Stimulated activated CD8-positive, alpha-beta memory T cell treated with anti-CD3 and anti-CD28 coated beads, Interleukin-2, amount 100 ng/mL, for 1 hour (primary cell): ENCODE results near the gene YIPF3.
"Not testable (repeated sequence)": the region's sequence is repeated elsewhere in the genome, so short reads cannot be mapped to it uniquely, and the experiment has no call there.

Experiments used
- DNase-seq, 2 donors: peaks; one replicate each; pipeline ENCODE4 v3.0.0-alpha.2; 2020; ENCODE audit warnings: low read depth in 2 of 2

YIPF3 gene

DNA sequence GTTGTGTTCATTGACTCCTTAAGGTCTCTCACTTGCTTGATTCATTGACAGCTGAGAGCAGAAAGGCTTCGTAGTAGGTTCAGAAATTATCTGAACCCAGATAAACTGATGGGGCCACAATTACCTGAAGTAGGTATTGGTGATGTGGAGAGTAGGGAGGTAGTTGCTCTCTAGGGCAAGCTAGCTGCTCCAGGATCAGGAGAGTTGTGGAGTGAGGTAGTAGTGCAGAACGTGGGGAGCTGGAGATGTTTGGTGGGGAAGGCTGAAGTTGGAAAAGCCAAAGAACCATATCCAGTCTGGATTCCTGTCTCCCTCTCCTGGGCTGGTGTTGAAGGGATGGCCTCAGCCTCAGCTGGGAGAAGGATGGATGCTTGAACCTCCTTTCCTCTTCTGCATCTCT, 23.5 kb downstream of the YIPF3 start:
- DNase-seq, result no peak

DNA sequence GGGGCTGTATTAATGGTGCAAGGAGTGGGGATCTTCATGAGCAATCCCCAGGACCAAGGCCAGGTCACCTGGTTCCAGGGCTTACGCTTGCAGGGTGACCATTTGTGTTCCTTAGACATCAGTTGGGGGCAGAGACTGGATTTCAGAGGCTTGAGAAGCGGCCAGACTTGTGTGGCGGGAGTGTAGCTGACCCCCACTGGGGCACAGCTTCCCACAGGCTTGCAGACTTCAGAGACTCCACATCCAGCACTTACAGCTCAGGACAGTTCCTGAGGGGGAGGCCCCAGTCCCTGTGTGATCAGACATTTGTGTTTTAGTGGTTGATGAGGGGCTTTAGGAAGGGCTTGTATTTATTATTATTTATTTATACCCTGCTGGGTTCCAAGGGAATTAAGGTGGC, 24.1 kb downstream of the YIPF3 start:
- DNase-seq, result no peak

DNA sequence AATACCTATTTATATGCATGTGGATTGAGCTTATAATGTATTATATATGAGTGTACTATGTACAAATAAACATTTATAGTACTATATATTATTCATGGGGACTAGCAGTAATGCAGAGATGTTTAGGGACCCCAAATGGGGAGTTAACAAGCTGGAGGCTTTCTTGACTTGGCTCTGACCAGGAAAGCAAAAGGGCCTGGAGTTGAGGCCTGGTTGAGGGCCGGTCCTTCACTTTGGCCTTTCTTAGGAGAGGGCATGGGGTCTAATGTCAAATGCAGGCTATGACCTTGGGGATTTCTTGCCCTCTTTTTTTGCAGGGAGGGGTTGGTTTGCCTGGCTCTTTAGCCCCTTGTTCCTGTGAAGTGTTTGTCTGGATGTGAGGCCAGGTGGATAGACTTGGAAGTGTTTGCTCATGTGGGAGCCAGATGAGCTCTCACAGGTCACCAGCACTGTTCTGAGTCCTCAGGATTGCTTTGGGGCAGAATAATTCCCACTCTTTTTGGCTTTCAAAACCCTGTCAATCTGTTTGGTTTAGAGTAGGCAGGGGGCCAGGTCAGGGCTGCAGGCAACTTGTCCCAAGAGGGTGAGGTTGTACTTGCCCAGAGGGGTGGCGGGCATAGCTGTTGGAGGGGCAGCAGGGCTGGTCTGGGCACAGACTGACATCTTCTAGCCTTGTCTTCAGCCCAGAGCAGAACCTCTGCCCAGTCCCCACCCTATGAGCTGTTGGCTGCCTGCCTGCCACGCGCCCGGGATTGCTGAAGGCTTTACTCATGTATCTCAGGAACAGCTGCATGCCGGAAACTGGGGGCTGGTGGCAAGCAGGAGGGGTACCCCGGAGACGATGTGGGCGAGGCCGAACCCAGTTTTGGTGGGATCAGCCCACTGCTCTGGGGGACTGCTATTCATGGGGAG, 24.7 kb downstream of the YIPF3 start:
- DNase-seq, result no peak

DNA sequence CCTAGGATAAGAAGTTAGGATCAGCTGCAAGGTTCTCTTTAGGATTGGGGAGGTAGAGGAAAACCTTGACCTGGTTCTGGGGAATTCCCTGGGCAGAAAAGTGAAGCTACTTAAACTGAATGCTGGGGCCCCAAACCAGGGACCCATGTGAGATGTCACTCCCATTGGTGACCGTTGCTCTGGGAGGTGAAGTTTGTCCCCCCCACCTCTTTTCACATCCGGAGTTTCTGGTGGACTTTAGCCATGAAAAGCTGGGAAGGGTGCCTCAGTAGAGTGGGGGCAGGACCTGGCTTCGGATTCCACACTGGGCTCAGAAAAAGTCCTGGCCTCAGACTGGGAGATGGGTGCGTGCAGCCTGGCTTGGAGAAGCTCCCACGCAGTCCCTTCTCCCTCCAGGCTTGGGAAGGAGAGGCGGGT, 26.2 kb downstream of the YIPF3 start:
- DNase-seq, result no peak

DNA sequence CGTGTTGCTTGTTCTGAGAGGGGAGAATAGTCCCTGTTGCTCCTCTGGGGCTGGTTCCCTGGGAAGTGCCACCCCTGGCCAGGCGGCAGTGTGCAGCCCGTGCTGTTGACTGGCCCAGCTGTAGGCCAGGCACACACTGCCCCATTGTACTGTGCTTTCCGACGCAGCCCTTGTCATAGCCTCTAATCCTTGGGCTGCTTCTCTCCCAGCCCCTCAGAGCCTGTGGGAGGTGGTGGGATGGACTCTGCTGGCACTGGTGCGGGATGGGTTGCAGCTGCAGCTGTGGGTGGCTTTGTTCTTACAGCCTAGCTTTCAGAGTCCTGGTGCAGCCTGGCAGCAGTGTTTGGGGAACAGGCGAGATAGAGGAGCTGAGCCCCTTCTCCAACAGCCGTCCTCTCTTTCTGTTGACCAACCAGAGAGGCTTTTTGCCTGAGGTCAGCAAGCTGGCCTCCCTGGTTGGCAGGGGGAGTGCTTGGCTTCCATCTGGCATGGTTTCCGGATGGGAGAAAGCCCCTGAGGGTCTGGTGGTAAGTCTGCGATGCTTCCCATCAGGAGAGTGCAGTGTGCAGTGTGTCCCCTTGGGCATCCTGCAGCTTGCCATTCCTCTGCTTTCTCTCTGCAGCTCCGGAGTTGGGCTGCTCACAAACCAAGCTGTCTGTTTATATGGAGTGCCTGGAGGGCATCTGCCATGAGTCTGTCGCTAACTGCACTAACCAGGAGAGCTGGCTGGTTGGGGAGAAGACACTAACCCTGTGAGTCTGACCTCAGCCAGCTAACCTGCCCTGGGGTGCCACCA, 27.3 kb downstream of the YIPF3 start:
- no peak for DNase-seq

DNA sequence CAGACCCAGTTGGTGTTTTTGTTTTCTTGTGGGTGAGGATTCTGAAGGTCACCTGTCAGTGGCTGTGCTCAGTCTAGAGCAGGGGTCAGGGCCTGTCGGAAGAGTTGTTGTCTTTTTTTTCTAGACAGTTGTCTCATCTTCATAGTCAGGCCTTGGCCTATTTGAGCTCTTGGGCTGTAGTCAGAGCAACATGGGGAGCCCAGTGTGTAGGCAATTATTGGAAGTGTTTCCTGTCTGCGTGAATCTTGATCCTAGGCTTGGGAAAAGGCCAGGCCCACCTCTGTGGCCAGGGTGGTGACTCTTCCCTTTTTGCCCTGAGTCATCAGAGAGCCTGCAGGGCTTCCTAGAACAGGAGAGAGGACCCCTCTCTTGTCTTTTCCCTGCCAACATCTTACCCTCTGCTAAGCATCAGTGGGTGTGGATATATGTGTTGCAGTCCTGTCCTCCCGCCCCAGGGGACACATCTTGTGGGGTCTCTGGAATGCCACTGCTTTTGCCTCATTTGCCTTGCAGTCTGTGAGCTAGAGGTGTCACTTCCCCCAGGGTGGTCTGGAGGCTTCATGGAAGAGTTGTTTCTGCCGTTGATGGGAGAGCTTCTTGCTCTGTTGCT, 28.0 kb downstream of the YIPF3 start:
- DNase-seq, result no peak

DNA sequence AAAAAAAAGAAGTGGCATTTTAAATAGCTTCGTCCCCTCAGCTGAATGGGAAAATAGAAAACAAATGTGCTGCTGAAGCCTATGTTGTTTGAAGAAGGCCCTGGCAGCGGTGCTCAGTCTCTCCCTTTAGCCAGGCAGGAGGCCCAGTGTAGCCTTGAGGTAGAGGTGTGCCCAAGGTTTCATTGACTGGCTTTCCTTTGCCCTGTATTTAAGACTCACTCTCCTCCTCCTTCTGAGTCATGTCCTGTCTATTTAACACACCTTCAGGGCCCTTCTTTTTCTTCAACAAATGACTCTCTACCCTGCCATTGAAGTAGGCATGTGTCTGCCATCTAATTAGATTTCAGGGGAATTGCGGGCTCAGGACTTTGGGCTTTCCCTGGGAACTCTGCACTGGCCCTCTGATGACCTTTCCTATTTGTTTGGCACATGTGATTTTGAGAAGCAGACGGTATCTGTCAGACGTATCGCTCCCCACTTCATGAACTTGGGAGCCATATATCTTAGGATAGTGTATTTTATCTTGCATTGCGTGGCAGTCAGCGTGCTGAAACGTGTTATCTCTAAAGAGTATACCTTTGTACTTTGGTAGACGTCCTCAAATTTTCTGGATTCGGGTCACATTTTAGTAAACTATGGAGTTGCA, 35.0 kb downstream of the YIPF3 start:
- DNase-seq, result no peak

DNA sequence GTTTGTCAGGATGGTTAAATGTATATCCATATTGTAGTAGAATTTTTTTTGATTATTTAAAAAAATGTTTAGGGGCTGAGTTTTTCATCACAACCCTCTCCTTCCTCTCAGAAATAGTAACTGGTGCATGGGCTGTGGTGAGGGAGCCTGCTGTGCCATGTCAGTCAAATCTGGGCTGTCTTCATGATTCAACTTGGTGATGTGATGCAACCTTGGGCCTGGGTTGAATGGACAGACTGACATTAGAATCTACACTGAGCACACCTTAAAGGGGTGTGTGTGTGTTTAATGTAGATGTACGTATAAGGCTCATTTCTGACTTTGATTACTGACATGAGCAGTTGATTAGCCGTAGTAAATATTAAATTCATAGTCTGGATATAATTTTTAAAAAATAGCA, 35.7 kb downstream of the YIPF3 start:
- no peak for DNase-seq

DNA sequence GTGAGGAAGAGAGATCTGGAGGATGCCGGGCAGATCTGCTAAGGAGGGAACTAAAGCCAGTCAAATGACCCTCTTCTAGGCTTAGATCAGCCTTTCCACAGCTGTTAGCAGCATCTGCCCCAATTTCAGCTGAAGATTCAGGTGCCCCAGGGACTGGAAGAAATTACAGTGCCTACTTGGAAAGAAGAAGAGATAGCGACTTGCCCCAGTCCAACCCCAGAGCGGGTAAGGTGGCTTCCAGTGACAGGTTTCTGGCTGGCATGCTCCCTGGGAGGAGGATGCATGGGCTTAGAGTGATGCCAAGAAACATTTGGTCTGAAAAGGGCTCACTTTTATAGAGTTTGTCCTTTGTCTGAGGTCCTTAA, 38.7 kb downstream of the YIPF3 start:
- DNase-seq, result no peak

DNA sequence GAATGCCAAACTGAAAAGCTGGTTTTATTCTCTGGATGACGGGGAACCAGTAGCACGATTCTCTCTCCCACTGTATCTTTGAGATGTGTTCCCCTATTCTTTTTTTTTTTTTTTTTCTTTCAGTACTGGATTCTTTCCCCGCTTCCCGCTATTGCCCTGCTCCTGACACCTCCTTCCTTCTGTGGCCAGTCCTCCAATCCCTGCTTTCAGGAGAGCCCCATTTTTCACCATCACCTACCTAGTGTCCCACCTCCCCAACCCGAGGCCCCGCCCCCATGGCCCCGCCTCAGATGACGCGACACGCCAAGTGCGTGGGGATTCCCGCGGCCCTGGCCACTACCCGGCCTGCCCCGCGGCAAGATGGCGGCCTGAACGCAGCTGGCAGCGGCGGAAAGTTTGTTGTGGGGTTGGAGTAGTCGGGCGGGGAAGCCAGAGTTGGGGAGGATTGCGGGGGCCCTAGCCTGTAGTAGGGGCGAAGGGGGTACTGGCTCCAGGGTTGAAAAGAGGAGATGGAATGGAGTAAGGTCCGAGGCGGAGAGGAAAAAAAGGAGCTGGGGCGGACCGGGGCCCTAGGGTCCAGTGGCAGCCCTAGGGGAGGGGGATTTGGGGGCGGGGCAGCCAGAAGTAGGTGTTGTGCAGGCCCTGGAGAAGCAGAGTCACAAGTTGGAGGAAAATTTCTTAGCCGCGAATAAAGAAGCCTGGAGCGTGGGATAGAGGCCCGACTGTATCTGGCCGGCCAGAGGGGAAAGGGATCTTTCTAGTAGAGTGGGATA, 39.3 kb downstream of the YIPF3 start, which contains the start of gene TJAP1:
Gene TJAP1 (plus strand): TSS at position 336 of the 773 bp plus-strand sequence. CDS start 21,432 bp downstream, outside the sequence.
- peak; percentile 95 to 97 for DNase-seq

DNA sequence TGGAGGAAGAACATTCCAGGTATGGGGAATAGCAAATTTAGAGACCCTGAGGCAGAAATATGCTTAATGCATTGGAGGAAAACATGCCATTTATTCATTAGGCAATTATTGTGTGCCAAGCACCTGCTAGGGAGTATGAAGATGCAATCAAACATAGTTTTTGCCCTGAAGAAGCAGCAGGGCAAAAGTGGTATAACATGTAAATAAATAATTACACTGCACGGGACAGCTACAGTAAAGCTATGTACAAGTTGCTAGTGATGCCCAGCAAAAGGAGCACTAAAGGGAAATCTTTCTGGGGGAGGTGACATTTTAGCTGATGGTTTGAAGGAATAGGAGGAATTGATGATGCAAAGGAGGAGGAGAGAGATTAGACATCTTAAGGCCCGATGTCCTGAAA, 40.0 kb downstream of the YIPF3 start:
- no peak for DNase-seq

DNA sequence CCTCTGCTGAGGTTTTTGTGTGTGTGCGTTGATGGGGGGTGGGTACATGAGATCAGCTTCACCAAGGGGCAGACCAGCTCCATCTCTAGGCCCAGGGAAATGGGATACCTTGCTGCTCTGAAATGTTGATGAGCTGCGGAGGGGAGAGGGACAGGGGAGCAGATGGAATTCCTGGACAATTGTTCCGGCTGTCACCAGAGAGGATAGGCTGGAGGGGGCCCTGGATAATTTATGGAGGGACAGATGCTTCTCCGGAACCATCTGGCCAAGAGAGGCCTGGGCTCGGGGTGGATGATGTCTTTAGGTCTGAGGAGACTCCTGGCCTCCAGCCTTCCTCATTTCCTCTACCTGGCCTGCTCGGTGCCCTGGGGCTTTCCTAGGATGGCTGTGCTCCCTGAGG, 41.2 kb downstream of the YIPF3 start:
- no peak for DNase-seq

DNA sequence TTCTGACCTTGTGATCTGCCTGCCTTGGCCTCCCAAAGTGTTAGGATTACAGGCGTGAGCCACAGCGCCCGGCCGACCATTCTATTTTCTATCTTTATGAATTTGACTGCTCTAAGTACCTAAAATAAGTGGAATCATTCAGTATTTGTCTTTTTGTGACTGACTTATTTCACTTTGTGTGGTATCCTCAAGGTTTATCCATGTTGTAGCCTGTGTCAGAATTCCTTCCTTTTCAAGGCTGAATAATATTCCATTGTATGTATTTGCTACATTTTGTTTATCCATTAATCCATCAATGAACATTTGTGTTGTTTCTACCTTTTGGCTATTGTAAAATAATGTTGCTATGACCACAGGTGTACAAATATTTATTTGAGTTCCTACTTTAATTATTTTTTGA, 44.2 kb downstream of the YIPF3 start:
- DNase-seq, result no peak

DNA sequence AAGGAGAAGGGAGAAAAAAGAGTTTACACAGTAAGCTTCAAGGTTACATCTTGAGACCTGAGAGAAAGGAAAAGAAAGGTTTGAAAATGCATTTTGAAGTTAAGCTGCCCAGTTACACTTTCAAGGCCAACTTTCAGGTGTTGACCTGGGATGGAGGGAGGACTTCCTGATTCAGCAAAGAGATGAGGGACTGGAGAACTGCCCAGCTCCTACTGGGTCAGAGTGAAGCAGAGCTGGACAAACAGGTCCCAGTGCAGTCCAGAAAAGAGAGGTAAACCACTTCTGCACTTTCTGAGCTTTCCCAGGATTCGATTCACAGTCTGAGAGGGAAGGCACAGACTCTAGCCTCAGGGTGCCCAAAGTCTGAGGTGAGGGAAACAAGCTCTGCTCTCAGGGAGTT, 45.3 kb downstream of the YIPF3 start:
- no peak for DNase-seq

DNA sequence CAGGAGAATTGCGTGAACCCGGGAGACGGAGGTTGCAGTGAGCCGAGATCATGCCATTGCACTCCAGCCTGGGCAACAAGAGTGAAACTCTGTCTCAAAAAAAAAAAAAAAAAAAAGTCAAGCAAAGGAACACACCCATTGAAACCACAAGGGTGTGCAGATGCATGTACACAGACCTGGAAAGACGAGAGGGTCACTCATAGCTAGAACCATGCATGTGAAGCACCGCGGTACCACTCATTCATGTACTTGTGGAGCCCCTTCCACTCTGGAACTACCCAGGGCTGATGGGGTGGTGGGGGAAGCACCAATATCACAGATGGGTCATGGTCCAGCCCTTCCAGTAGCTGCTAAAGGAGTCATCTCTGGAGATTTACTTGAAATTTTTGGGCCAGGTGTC, 46.8 kb downstream of the YIPF3 start:
- DNase-seq, result no peak

DNA sequence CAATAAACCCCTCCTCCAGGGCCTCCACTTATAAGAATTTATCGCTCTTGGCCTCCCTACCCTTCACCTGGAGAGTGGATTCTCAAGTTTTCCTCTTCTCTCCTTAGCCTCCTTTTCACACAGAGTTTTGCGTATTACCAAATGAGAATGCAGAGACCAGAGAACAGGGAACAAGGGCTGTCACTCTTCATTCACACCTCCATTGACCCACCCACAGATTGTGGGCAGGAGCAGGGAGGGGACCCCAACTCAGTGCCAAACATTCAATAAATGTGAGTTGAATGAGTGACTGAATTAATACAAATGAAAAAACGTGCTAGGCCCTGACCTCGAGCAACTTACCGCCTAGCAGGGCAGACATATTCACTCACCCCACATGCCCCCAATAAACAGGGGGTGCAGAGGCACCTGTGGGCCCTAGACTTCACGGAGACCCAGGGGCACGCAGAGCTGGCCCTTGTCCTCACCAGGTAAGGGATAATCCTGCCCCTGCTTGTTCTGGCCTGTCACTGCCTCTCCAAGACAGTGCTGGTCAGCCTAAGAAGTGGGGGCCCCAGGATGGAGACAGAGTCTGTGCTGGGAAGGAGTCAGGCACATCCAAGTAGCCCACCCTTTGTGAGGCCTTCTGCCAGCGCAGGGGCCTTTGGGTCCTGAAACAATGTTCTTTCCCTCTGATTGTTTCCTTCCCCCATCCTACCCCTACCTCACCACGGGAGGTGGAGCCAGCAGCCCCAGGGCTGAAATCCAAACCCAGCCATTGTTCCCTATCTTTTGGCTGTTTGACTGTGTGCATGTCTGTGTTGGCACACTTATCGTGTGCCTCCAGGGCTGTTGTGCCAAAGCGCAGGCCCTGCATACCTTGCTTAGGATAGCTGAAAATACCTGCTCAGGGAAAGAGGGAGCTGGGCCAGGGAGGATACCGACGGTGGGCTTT, 47.7 kb downstream of the YIPF3 start:
- DNase-seq, result no peak

DNA sequence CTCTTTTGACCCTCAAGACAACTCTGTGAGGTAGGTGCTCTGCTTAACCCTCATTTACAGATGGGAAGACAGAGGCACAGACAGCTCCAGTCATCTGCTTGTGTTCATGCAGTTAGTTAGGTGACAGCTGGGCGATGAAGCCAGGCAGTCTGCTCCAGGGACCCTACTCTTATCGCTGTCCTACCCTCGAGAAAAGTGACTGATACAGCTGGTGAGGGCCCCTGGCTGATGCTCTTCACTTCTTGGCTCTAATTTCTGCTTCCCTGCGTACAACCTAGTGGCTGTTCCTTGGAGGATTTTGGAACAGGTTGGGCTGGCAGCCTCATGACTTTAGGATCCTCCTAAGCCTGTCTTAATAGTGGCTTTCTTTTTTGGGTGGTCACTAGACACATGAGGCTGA, 48.5 kb downstream of the YIPF3 start:
- DNase-seq, result no peak

DNA sequence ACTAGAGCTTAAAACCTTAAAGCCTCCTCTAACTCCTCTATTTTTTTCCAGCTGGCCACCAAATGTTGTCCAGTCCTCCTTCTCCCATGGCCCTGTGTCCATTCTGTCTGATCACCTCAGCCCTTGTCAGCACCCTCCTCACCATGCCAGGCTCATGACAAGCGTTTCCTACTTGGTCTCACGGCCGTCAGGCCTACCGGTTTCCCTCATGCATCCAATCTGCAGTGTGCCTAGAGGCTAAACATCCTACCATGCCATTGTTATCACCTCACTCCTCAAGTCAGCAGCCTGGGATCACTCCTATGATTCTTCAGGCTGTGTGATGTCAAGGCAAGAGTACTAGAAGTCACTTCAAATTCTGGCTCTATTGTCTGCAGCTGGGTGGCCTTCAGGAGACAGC, 49.0 kb downstream of the YIPF3 start:
- no peak for DNase-seq

DNA sequence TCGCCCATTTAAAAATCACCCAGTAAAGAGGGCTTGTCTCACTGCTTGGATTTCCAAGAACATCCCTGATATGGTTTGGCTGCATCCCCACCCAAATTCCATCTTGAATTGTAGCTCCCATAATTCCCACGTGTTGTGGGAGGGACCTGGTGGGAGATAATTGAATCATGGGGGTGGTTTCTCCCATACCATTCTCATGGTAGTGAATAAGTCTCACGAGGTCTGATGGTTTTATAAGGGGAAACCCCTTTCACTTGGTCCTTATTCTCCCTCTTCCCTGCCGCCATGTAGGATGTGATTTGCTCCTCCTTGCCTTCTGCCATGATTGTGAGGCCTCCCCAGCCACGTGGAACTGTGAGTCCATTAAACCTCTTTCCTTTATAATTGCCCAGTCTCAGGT, 49.5 kb downstream of the YIPF3 start:
- not testable (repeated sequence) for DNase-seq

DNA sequence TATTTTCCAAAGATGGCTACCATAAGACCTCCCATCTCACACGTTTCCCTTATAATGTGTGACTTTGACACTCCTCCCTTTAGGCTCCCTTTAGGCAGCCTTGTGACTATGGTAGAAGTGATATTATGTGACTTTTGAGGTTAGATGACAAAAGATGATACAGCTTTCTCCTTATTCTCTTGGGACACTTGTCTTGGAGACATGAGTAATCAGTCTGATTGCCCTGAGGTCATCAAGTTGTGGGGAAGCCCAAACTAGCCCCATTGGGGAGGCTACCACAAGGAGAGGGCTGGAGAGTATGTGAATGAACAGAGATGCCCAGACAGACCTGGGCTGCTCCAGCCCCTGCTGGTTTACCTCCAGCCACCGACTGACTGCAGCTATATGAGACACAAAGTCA, 50.8 kb downstream of the YIPF3 start:
- DNase-seq, result no peak
